GM19351 (cell line): ENCODE results near the gene MEIS3.
"Not testable (repeated sequence)": the region's sequence is repeated elsewhere in the genome, so short reads cannot be mapped to it uniquely, and the experiment has no call there.

ENCODE experiments used
- ATAC-seq: cut with Tn5 transposase; IDR thresholded peaks from one replicate; pipeline ENCODE4 v1.9.1; 2021; ENCODE audit warnings: mild to moderate bottlenecking, moderate library complexity; ENCODE audit not compliant: unreplicated experiment

MEIS3 gene

DNA sequence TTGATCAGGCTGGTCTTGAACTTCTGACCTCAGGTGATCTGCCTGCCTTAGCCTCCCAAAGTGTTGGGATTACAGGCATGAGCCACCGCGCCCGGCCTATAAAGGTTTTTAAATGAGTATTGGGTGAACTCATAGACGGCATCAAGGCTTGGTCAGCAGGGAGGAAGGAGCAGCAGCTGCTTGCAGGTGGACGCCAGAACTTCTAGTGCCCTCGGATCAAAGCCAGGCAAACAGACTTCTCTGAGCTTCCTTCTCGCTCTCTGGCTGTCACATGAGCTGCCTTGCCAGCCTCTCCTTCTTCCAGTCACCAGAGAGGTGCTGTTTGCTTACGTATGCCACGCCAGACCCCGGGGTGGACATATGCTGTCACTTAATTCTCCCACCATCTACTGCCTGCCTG lies 53.9 kb downstream of the MEIS3 start:
- ATAC-seq: not testable (repeated sequence)

DNA sequence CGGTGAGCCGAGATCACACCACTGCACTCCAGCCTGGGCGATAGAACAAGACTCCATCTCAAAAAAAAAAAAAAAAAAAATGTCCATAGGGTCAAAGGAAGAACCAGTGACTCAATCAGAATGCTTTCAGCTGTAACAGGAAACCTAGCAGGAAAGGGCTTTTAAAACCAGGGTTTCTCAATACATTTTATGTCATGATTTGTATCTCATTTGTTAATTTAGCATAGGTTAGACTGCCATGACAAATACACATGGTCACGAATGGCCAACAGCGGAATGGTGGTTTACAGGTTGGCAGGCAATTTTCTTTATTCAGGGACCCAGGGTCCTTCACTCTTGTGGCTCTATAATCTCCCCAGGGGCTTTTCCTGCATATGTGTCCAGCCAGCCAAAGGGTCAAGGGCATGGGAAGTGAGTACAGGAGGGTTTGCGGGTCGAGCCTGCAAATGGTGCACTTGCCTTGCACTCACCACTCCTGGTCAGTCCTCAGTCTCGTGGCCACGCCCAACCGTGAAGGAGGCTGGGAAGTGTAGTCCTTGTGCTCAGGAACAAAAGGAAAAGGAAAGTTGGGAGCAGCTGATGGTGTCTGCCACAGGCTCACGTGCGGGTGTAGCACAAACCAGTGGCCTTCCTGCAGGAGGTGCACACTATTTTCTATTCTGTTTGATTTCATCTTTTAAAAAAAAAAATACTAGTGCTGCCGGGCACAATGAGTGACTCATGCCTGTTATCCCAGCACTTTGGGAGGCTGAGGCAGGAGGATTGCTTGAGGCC lies 55.4 kb downstream of the MEIS3 start:
- no peak for ATAC-seq

DNA sequence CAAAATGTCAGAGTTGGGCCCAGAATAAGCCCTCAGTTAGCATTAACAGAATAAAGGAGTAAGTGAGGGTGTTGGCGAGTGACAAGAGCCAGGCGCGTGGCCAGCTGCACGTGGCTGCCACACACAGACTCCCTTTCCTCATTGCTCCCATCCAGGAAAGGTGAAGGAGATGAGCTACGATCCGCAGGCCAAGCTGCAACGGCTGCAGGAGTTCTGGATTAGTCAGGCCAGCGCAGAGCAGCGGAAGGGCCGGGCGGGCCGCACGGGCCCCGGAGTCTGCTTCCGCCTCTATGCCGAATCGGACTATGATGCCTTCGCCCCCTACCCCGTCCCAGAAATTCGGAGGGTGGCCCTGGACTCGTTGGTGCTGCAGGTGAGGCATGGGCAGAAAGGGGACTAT lies 57.0 kb downstream of the MEIS3 start:
- ATAC-seq: no peak

DNA sequence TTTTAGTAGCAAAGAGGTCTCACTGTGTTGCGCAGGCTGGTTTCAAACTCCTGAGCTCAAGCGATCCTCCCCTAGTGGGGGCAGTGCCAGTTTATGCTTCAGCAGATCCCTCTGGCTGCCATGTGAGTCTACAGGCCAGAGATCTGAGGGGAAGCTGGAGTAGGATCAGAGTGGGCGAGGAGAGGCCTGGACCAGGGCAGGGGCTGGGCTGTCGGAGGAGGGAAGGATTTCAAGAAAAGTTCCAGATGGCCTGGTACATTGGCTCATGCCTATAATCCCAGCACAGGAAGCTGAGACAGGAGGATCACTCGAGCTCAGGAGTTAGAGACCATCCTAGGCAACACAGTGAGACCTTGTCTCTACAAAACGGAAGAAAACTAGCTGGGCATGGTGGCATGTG lies 60.4 kb downstream of the MEIS3 start:
- ATAC-seq: no peak

DNA sequence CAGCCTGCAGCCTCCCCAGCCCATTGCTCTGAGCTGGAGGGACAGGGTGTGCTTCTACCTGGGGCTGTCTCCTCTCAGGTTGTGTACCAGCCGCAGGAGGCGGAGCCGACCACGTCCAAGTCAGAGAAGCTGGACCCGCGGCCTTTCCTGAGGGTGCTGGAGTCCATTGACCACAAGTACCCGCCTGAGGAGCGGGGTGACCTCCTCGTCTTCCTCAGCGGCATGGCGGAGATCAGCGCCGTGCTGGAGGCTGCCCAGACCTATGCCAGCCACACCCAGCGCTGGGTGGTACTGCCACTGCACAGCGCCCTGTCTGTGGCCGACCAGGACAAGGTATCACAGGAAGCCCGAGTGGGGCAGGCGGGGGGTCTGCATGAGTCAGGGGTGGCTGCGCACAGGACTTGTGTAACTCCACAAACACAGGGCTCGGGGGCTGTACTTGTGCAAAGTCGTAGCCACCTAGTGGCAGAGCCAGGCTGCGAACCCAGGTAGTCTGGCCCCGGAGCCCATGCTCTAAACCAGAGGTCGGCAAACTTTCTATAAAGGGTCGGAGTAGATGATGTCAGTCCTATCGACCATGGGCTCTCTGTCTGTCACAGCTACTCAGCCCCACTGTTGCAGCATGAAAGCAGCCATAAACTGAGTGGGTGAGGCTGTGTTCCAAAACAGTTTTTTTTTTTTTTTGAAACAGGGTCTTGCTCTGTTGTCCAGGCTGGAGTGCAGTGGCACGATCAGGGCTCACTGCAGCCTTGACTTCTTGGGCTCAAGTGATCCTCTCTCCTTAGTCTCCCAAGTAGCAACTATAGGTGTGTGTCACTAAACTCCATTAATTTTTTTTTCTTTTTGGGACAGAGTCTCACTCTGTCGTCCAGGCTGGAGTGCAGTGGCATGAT lies 61.3 kb downstream of the MEIS3 start:
- ATAC-seq: no peak

DNA sequence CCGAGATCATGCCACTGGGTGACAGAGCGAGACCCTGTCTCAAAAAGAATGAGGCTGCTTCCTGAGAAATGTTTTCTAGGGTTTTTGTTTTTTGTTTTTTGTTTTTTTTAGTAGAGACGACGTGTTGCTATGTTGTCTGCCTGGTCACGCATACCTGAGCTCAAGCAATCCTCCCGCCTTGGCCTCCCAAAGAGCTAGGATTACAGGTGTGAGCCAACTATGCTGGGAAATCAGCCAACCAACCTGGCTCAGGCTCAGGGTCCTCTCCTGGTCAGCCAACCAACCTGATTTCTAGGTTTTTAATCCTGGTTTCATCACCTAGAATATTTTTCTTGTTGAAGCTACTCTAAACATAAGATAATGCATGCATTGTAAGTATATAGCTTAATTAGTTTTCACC lies 62.4 kb downstream of the MEIS3 start:
- no peak for ATAC-seq

DNA sequence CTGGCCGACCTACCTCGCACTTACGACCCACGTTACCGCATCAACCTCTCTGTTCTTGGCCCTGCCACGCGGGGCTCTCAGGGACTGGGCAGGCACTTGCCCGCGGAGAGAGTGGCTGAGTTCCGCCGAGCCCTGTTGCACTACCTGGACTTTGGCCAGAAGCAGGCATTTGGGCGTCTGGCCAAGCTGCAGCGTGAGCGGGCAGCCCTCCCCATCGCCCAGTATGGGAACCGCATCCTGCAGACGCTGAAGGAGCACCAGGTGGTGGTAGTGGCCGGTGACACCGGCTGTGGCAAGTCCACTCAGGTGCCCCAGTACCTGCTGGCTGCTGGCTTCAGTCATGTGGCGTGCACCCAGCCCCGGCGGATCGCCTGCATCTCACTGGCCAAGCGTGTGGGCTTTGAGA lies 66.0 kb downstream of the MEIS3 start:
- ATAC-seq: no peak
